Caki2 (cell line): ENCODE data around the gene SDHA. TPM values are rescaled to one million over a fixed set of nuclear protein-coding genes. Genes with fewer than 3 reads are reported as not detected.
"Not testable (repeated sequence)": the region's sequence is repeated elsewhere in the genome, so short reads cannot be mapped to it uniquely, and the experiment has no call there.

Experiments used
- DNase-seq: peaks from one replicate; pipeline ENCODE4 v3.0.0-alpha.2; 2015; ENCODE audit warnings: low read depth
- in situ Hi-C: cut with HindIII; loops from 2 replicates; pipeline ENCODE4 v1.10.0; 2016; ENCODE audit warnings: low sequenced_read_pairs, low pct_unique_long_range_greater_than_20kb, mixed read lengths
- total RNA-seq: library from RNA; depleted of rRNA; stranded (reverse); fragments of >200 nt; shearing (Covaris generic); gene quantifications from 2 replicates; pipeline ENCODE4 v1.2.3, GENCODE V29; 2014; ENCODE audit warnings: low replicate concordance; rRNA removed

Gene SDHA
- total RNA-seq, 1 experiment from 2014 or later = 93.4 TPM

GRCh38 chr5:302966-303365 is 84.8 kb downstream of the SDHA start:
- no peak for DNase-seq
- in situ Hi-C loops = no loop called here

GRCh38 chr5:303741-304140 is 85.6 kb downstream of the SDHA start:
- DNase-seq, in situ Hi-C loops: not testable (repeated sequence)

DNA sequence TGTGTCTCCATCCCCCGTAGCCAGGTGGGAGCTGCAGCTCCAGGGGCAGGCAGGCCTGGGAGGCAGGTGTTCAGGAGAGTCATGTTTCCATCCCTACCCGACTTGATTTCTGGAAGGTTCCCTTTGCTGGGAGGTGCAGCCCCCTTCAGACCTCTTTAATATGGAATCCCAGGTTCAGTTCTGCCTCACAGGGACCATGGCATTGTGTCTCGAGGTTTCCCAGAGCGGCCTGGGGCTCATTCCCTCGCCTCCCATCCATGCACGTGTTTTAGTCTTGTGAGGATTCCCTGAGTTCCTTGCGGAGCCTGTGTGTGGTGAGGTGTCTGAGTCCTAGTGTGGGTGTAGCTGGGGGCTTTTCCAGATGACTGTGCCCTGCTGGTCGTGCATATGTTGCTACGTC is 86.9 kb downstream of the SDHA start:
- in situ Hi-C loops = no loop called here

GRCh38 chr5:305459-305858 is 87.3 kb downstream of the SDHA start:
- in situ Hi-C loops = no loop called here
- no peak for DNase-seq

More for the DNA sequence above, 86.9 kb downstream of the SDHA start:
- no peak for DNase-seq

DNA sequence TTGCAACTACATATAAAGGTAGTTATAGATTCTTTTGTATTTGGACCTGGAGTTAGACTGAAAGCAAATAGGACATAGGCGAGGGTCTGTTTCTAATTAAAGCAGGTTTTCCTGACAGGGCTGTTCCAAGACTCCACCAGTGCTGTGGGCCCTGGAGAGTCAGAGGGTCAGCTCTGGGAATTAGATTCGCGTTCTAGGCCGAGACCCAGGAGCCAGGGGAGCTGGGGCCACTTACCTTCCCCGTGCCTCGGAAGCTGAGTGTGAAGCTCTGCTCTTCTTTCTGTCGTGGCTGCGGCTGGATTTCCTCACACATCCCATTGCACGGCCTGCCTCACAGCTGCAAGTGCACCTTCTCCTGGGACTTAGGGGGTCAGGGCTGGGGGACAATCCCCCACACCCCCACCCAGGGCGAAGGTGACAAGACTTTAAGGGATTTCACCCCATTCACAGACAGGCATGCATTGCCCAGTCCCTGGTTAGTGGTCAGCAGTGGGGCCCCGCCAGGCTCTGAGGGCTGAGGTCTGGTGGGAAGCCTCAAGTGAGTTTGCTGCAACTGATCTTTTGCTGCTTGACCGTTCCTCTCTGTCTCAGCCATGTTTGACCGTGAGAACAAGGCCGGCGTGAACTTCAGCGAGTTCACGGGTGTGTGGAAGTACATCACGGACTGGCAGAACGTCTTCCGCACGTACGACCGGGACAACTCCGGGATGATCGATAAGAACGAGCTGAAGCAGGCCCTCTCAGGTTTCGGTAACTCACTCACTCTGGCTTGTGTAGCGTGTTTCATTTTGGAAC is 88.1 kb downstream of the SDHA start:
- in situ Hi-C loops = no loop called here

More for the DNA sequence above, 88.1 kb downstream of the SDHA start:
- DNase-seq = no peak

Other genes starting within 250 kb of the SDHA start
- not detected in 2 replicates for gene PLEKHG4B, start 126.2 kb upstream of the SDHA start, total RNA-seq
- gene LRRC14B, start 26.8 kb upstream of the SDHA start, total RNA-seq = not detected in 2 replicates
- gene CCDC127, start 167 bp upstream of the SDHA start, total RNA-seq = 4.5 and 6.2 TPM in 2 replicates
- gene PDCD6, start 53.3 kb downstream of the SDHA start, total RNA-seq = 107 and 119 TPM in 2 replicates
- gene AHRR, start 103.4 kb downstream of the SDHA start, total RNA-seq = 0.09 and 5.2 TPM in 2 replicates
- gene EXOC3, start 224.9 kb downstream of the SDHA start, total RNA-seq = 12.0 and 21.9 TPM in 2 replicates